Spinal cord (tissue), 10 donors: Measurements from ENCODE around the gene GANC. TPM values are rescaled to one million over a fixed set of nuclear protein-coding genes. Genes with fewer than 3 reads are reported as not detected.
"Not testable (repeated sequence)": the region's sequence is repeated elsewhere in the genome, so short reads cannot be mapped to it uniquely, and the experiment has no call there.

Experiments used
- DNase-seq, 6 donors: peaks; one replicate each; pipeline versions ENCODE4 v3.0.0 to v3.0.0-alpha.2; 2013 to 2015; ENCODE audit warnings: low spot score in 6 of 6, low read depth in 4 of 6
- H3K27ac ChIP-seq: one replicate; pipeline ENCODE4 v1.5.1; 2013; ENCODE audit warnings: low read depth, low read length, control low read depth
- H3K27me3 ChIP-seq: one replicate; pipeline ENCODE4 v1.6.1; 2013; ENCODE audit warnings: low read length; ENCODE audit not compliant: control insufficient read depth, insufficient read depth
- H3K36me3 ChIP-seq: one replicate; pipeline ENCODE4 v1.6.1; 2013; ENCODE audit warnings: low read length; ENCODE audit not compliant: control insufficient read depth, insufficient read depth
- H3K4me1 ChIP-seq: one replicate; pipeline ENCODE4 v1.6.1; 2013; ENCODE audit warnings: low read length; ENCODE audit not compliant: control insufficient read depth, insufficient read depth
- H3K4me3 ChIP-seq: one replicate; pipeline ENCODE4 v1.5.1; 2013; ENCODE audit warnings: low read depth, low read length, control low read depth
- H3K9me3 ChIP-seq: one replicate; pipeline ENCODE4 v1.6.1; 2013; ENCODE audit warnings: low read length; ENCODE audit not compliant: control insufficient read depth, insufficient read depth
- WGBS: methylation state at CpG from one replicate; pipeline ENCODE4 v1.1.5; 2013; ENCODE audit warnings: missing lambda C conversion rate; ENCODE audit not compliant: insufficient coverage; 5-methylcytosine and 5-hydroxymethylcytosine counted together
- polyA plus RNA-seq, 2 donors: library from polyadenylated mRNA; unstranded; fragments of 120-200 nt; gene quantifications; one replicate each; pipeline ENCODE4 v1.2.1, GENCODE V29; 2013; ENCODE audit not compliant: insufficient read length in 2 of 2
- total RNA-seq, 2 donors: library from RNA; depleted of rRNA in 1 of 2; stranded (reverse); fragments of 120-200 nt in 1 of 2; fragments of >200 nt in 1 of 2; gene quantifications; one replicate each; pipeline versions ENCODE4 v1.2.3 to v1.2.4, GENCODE V29; 2013 to 2014
- donor health status: healthy.

The GANC gene
- total and polyA plus RNA-seq, 4 donors, result 19.7 to 24.8 (median 22.0) TPM

- no peak overlapping the region for H3K27ac ChIP-seq
- H3K4me1 ChIP-seq, result no peaks in the 10 kb centered on the region
- no peak overlapping the region for H3K4me3 ChIP-seq
- H3K27me3 ChIP-seq, result no peaks in the 10 kb centered on the region
- DNase-seq, result no peak
- WGBS, result 100% methylated on average over 1 of the region's 2 CpGs
- H3K9me3 ChIP-seq, result peaks cover 4% of the 10 kb centered on the region
- no peaks in the 10 kb centered on the region for H3K36me3 ChIP-seq
These were observed 62.1 kb downstream of the GANC start for GRCh38 chr15:42335074-42335473.

- H3K27ac ChIP-seq, H3K4me3 ChIP-seq, H3K9me3 ChIP-seq, H3K36me3 ChIP-seq, H3K4me1 ChIP-seq, H3K27me3 ChIP-seq, DNase-seq: not testable (repeated sequence)
- no CpG with 5 or more reads among the region's 1 CpG for WGBS
These were observed 63.6 kb downstream of the GANC start for GRCh38 chr15:42336650-42337049.

- H3K4me3 ChIP-seq, H3K4me1 ChIP-seq, H3K27me3 ChIP-seq, H3K27ac ChIP-seq, H3K36me3 ChIP-seq, H3K9me3 ChIP-seq, DNase-seq: not testable (repeated sequence)
- no CpG with 5 or more reads among the region's 3 CpGs for WGBS
These were observed 64.1 kb downstream of the GANC start for GRCh38 chr15:42337104-42337503.

GRCh38 chr15:42338500-42338899 is 65.5 kb downstream of the GANC start:
- Histone ChIP-seq H3K27me3 (no peaks in the 10 kb centered on the region), H3K9me3 (peaks cover 4% of the 10 kb centered on the region), H3K27ac (no peak overlapping the region), H3K36me3 (peaks cover 1% of the 10 kb centered on the region), H3K4me3 (no peak overlapping the region), H3K4me1 (no peaks in the 10 kb centered on the region)
- peak in 2 of 6 donors; percentile 4 to 21 for DNase-seq
- 100% methylated on average over 1 of the region's 2 CpGs for WGBS

GRCh38 chr15:42343596-42344232 is 70.7 kb downstream of the GANC start:
- Histone ChIP-seq H3K36me3 (peaks cover 6% of the 10 kb centered on the region), H3K4me1 (no peaks in the 10 kb centered on the region), H3K4me3 (no peak overlapping the region), H3K27ac (no peak overlapping the region), H3K27me3 (no peaks in the 10 kb centered on the region), H3K9me3 (no peaks in the 10 kb centered on the region)
- WGBS, result 95% methylated on average over 6 of the region's 6 CpGs
- no peak for DNase-seq

GRCh38 chr15:42344763-42345162 is 71.8 kb downstream of the GANC start:
- DNase-seq, result no peak

GRCh38 chr15:42345504-42345903 is 72.5 kb downstream of the GANC start:
- Histone ChIP-seq H3K4me1 (no peaks in the 10 kb centered on the region), H3K36me3 (peaks cover 6% of the 10 kb centered on the region), H3K27ac (no peak overlapping the region), H3K27me3 (no peaks in the 10 kb centered on the region), H3K9me3 (no peaks in the 10 kb centered on the region), H3K4me3 (no peak overlapping the region)
- WGBS, result 100% methylated on average over 1 of the region's 3 CpGs
- no peak for DNase-seq

More at GRCh38 chr15:42344763-42345162, 71.8 kb downstream of the GANC start:
- no peak overlapping the region for H3K27ac ChIP-seq
- no peaks in the 10 kb centered on the region for H3K9me3 ChIP-seq
- H3K27me3 ChIP-seq, result no peaks in the 10 kb centered on the region
- H3K4me1 ChIP-seq, result no peaks in the 10 kb centered on the region
- H3K4me3 ChIP-seq, result no peak overlapping the region
- H3K36me3 ChIP-seq, result peaks cover 6% of the 10 kb centered on the region
- no CpG with 5 or more reads among the region's 5 CpGs for WGBS

- Histone ChIP-seq H3K9me3 (no peaks in the 10 kb centered on the region), H3K4me1 (peaks cover 2% of the 10 kb centered on the region), H3K27me3 (no peaks in the 10 kb centered on the region), H3K27ac (no peak overlapping the region), H3K36me3 (peaks cover 10% of the 10 kb centered on the region), H3K4me3 (no peak overlapping the region)
- WGBS, result 85% methylated on average over 2 of the region's 5 CpGs
- peak in 1 of 6 donors; percentile 3 for DNase-seq
These were observed 75.1 kb downstream of the GANC start for GRCh38 chr15:42348083-42348482.

GRCh38 chr15:42349186-42349585 is 76.2 kb downstream of the GANC start:
- H3K9me3 ChIP-seq, result no peaks in the 10 kb centered on the region
- WGBS, result no CpG with 5 or more reads among the region's 2 CpGs
- H3K36me3 ChIP-seq, result peaks cover 4% of the 10 kb centered on the region

GRCh38 chr15:42352401-42352800 is 79.4 kb downstream of the GANC start:
- peaks cover 3% of the 10 kb centered on the region for H3K4me1 ChIP-seq
- 92% methylated on average over 3 of the region's 7 CpGs for WGBS
- H3K36me3 ChIP-seq, result peaks cover 4% of the 10 kb centered on the region
- H3K27me3 ChIP-seq, result no peaks in the 10 kb centered on the region
- no peak overlapping the region for H3K27ac ChIP-seq
- no peak overlapping the region for H3K4me3 ChIP-seq
- H3K9me3 ChIP-seq, result no peaks in the 10 kb centered on the region
- DNase-seq, result peak in 1 of 6 donors; percentile 38

More at GRCh38 chr15:42349186-42349585, 76.2 kb downstream of the GANC start:
- H3K27ac ChIP-seq, result no peak overlapping the region
- peaks cover 3% of the 10 kb centered on the region for H3K4me1 ChIP-seq
- DNase-seq, result no peak
- H3K27me3 ChIP-seq, result no peaks in the 10 kb centered on the region
- H3K4me3 ChIP-seq, result no peak overlapping the region
